Measurements from ENCODE around the gene NUP43.
"Not testable (repeated sequence)": the region's sequence is repeated elsewhere in the genome, so short reads cannot be mapped to it uniquely, and the experiment has no call there.

NUP43 gene, protein sequence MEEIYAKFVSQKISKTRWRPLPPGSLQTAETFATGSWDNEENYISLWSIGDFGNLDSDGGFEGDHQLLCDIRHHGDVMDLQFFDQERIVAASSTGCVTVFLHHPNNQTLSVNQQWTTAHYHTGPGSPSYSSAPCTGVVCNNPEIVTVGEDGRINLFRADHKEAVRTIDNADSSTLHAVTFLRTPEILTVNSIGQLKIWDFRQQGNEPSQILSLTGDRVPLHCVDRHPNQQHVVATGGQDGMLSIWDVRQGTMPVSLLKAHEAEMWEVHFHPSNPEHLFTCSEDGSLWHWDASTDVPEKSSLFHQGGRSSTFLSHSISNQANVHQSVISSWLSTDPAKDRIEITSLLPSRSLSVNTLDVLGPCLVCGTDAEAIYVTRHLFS

DNA sequence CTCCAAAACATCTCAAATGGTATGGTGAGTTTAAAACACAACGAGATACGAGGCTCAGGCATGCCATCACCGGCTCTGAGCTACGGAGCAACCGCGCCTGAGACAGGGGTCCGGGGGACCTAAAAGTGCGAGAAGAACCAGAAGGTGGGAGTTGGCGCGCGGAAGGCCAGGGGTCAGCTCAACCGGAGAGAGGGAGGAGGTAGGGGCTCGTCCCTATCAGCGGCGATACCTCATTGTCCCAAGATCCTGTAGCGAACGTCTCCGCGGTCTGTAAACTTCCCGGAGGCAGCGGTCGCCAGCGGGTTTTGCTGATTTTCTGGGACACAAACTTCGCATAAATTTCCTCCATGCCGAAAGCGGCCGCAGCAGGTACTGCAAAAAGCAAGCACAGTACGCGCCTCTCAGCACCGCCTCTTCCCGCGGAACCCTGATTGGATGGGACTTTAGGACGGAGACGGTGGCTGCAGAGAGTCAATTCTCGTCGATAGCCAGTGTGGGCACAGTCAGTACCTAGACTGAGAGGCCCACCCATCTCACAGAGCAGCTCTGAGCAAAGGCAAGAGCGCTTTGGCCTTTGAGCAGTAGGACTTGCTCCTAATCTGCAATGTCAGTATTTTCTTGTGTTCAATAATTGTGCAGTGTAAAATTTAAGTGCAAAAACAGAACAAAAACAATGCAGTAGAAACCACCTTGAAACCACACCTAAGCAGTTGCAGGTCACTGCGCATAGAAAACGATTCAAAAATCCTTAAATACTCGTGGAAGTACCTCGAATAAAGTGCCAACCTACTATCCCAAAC is at the start of gene NUP43:
Gene NUP43 (minus strand): TSS at position 383 of the 800 bp plus-strand sequence. CDS start 34 bp downstream, at position 349.
- H3K4me3 ChIP-seq = peak within 1 kb of the TSS; percentile 57 to 85 (median 77)
- peak within 1 kb of the TSS in 20 of 21 experiments; percentile 40 to 89 (median 77) for H3K27ac ChIP-seq

- H3K27ac ChIP-seq = no peak overlapping the region
Measured at GRCh38 chr6:149783551-149783950, 37.2 kb upstream of the NUP43 start.

DNA sequence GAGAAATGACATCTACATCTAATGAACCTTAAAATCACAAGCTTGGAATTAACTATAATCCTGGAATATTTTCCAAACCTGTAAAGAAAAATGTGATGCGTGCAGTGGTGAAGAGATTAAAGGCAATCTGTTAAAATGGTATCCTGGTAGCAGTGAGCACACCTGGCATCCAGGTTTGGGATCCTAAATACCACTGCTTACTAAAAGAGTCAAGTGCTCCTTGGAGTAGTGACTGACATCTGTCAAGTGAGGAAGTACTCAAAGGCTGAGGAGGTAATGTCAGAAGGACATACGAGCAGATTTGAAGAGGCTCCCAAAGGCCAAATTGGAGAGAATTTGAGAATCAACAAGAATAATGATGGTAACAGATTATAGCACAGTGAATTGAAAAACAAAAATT is 36.0 kb upstream of the NUP43 start:
- no peak overlapping the region for H3K4me3 ChIP-seq
- no peak overlapping the region for H3K27ac ChIP-seq

More at GRCh38 chr6:149783551-149783950, 37.2 kb upstream of the NUP43 start:
- H3K4me3 ChIP-seq = no peak overlapping the region

- no peak overlapping the region for H3K4me3 ChIP-seq
- H3K27ac ChIP-seq = no peak overlapping the region
Measured at GRCh38 chr6:149781715-149782114, 35.4 kb upstream of the NUP43 start.

DNA sequence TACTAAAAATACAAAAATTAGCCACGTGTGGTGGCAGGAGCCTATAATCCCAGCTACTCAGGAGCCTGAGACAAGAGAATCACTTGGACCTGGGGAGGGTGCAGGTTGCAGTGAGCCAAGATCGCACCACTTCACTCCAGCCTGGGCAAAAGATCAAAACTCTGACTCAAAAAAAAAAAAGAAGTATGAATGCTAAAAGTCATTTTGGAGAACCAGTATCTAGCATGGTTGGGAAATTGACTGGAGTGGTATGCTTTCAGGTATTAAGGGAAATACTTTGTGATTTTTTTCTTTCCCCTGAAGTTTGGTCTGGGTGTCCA is 33.3 kb upstream of the NUP43 start:
- Histone ChIP-seq H3K4me3 (no peak overlapping the region), H3K27ac (no peak overlapping the region)

- Histone ChIP-seq H3K4me3 (no peak overlapping the region), H3K27ac (no peak overlapping the region)
Measured at GRCh38 chr6:149777624-149778023, 31.3 kb upstream of the NUP43 start.

- Histone ChIP-seq H3K27ac (no peak overlapping the region), H3K4me3 (no peak overlapping the region)
Measured at GRCh38 chr6:149771925-149772324, 25.6 kb upstream of the NUP43 start.

DNA sequence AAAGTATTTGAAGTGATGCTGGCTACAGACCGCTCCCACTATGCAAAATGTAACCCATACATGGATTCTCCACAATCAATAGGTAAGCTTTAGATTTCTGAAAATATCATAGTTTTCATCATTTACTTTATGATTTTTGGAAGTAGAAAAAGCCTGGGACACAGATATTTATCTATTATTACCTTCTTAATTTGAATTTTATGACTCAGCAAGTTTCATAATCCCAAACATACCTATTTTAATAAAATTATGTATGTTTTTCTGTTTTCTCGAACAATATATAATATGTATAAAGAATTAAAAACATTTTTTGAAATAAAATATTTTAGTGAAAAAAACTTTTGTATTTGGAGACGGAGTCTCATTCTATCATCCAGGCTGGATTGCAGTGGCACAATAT is 24.9 kb upstream of the NUP43 start:
- no peak overlapping the region for H3K27ac ChIP-seq
- no peak overlapping the region for H3K4me3 ChIP-seq

GRCh38 chr6:149769676-149770075 is 23.3 kb upstream of the NUP43 start:
- Histone ChIP-seq H3K4me3 (no peak overlapping the region), H3K27ac (no peak overlapping the region)

DNA sequence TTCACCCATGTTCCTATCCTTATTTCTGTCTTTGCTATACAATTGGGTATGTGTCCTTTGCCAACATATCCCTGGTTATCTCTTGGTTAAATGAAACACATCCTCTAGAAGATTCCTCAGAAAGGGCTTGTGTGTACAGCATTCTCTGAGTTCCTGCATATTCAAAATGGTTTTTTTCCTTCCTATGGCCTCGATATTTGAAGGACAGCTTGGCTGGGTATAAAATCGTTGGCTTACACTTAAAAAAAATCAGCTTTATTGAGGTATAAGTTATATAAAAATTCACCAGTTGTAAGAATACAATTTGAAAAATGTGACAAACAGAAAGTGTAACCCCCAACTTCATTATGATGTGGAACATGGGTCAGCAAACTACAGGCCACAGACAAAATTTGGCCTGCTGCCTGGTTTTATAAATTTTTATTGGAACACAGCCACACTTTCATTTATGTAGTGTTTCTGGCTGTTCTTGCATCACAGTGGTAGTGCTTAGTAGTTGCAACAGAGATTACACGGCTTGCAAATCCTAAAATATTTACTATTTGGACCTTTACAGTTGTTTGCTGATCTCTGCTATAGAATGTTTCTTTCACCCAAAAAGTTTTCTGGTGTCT is 19.9 kb upstream of the NUP43 start:
- no peak overlapping the region for H3K4me3 ChIP-seq
- H3K27ac ChIP-seq = no peak overlapping the region

DNA sequence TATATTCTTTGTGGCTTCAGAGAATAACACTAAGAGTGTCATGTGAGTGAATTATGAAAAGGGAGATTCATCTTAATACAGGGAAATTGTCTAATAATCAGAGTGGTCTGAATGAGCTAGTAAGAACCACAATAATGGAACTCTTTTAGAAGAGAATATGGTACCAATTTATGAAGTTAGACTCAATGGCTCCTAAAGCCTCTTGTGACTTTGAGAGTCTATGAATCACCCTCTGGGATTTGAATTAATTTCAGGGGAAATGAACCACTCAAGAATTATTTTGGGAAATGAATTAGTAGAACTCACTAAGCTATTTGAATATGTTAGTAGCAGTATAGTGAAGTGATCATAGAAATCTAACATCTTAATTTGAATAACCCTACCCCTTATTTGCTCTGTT is 17.5 kb upstream of the NUP43 start:
- Histone ChIP-seq H3K4me3 (no peak overlapping the region), H3K27ac (no peak overlapping the region)

DNA sequence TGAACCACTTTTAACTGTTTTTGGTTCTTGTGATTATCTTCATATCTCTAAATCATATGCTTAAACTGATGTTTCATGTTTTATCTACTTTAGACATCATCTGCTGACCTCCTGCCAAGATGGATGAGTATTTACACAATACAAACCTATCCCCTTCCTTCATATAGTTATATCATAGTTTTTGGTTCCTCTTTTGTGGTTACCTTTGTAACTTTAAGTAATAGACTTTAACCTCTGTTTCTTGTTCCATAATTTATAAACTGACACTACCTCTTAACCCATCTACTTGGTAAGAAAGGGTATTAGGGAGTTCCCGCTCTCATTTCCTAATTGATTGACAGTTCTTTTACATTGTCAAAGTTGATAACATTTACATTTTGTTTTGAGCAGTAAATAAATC is 15.1 kb upstream of the NUP43 start:
- no peak overlapping the region for H3K4me3 ChIP-seq
- H3K27ac ChIP-seq = no peak overlapping the region

GRCh38 chr6:149756261-149756636 is 9.9 kb upstream of the NUP43 start:
- H3K27ac ChIP-seq = no peak overlapping the region
- no peak overlapping the region for H3K4me3 ChIP-seq

DNA sequence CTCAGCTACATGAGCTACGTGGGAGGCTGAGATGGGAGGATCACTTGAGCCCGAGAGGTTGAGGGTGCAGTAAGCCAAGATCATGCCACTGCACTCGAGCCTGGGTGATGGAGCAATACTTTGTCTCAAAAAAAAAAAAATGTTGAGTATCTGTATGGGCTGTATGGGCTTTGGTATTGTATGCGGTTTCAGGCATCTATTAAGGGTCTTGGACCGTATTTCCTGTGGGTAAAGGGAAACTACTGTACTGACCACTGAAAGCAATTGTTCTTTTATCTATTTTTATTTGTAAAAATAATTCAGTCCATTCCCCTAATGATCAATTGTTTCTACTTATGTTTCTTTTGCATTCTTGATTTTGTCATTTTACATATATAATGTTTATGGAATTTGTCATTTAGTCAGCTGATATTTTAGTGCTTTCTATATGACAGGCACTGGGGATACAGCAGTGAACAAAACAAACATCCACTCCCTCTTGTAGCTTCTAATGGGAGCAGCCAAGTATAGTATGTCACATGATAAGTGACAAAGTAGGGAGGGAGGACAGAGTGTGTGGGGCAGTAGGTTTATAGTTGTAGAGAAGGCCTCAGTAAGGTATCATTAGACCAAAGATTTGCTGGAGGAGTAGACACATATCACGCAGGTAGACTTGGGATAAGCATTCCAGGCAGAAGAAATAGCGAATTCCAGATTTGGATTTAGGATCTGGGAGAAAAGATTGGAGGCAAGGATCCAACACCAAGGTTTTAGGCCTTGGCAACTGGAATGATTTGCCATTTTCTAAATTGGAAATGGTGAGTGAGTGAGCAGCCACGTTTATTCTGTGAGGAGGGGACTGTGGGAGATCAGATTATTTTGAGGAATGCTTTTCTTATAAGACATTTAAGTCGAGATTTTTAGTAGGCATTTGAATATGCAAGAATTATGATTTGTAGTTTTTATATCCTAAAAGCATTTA is 9.3 kb upstream of the NUP43 start:
- no peak overlapping the region for H3K4me3 ChIP-seq
- H3K27ac ChIP-seq = no peak overlapping the region

DNA sequence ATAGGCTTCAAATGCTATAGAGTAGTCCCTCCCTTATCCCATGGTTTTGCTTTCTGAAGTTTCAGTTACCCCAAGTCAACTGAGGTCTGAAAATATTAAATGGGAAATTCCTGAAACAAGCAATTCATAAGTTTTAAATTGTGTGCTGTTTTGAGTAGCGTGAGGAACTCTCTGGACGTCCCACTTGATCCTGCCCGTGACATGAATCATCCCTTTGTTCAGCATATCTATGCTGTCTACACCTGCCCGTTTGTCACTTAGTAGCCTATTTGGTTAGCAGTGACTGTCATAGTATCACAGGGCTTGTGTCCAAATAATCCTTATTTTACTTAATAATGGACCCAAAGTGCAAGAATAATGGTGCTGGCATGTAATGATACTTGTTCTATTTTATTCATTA is 8.2 kb upstream of the NUP43 start:
- Histone ChIP-seq H3K4me3 (no peak overlapping the region), H3K27ac (no peak overlapping the region)

- H3K27ac ChIP-seq, H3K4me3 ChIP-seq: not testable (repeated sequence)
Measured at GRCh38 chr6:149753374-149753637, 7.0 kb upstream of the NUP43 start.

DNA sequence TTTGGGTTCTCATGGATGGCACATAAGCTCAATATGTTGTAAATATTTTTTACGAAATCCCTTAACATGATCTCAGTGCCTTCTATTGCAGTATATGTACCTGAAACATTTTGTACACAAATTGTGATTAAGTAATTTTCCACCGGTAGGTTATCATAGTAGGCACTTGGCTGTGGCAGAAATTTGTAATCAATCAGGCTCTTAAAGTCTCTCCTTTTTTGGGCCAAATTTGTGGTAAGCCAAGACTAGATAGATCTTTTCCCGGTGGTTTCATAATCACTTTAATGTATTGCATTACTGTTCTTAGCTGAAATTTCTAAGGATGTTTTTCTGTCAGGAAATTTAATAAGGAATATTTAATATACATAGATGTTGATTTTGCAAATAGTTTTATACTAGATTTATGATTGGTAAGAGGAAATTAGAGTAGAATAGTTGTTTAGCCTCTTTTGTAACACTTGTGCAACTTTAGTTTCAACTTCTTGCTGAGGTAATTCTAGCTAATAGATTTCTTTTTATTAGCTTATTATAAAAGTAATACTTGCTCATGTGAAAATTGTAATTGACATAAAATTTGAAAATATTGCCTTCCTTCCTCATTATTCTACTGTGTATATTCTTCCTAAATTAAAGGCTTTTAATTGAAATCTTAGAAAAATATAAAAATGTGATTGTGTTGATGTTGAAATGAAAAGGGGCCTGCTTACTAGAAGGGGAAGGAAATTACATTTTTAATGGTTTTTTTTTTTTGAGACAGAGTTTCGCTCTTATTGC is 6.5 kb upstream of the NUP43 start:
- Histone ChIP-seq H3K27ac (no peak overlapping the region), H3K4me3 (no peak overlapping the region)

GRCh38 chr6:149751920-149752319 is 5.6 kb upstream of the NUP43 start:
- not testable (repeated sequence) for H3K27ac ChIP-seq, H3K4me3 ChIP-seq

DNA sequence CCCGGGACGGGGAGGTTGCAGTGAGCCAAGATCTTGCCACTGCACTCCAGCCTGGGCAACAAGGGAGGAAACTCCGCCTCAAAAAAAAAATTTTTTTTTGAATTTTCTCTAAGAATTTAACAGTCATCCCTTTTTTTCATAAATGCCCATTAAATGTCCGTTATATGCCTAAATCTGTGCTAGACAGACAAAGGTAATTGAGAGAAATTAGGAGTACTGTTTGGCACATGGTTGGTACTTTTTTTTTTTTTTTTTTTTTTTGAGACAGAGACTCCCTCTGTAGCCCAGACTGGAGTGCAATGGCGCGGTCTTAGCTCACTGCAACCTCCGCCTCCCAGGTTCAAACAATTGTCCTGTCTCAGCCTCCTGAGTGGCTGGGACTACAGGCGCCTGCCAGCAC is 4.9 kb upstream of the NUP43 start:
- no peak overlapping the region for H3K4me3 ChIP-seq
- H3K27ac ChIP-seq = peak overlapping the region in 1 of 21 experiments; percentile 92

Data from skin epidermis (tissue), 12 donors.